ENCODE data around the gene ST14.

GRCh38 chr11:130190371-130190881 is 30.8 kb downstream of the ST14 start:
- no peak for TF ChIP-seq POLR2AphosphoS5 (IDR thresholded peaks at IDR 0.05; ENCODE audit: insufficient read depth in 1 of 2, low read depth in 1 of 2)
- no peak for TF ChIP-seq POLR2A (IDR thresholded peaks at IDR 0.05)

Measured in vagina (tissue), 2 donors.